Panc1 (cell line): ENCODE results near the gene GJB4. TPM values are rescaled to one million over a fixed set of nuclear protein-coding genes. Genes with fewer than 3 reads are reported as not detected.

Source experiments
- ATAC-seq: fragments of 200-7000 bp; cut with Tn5 transposase; 2 replicates; pipeline ENCODE4 v1.9.1; 2020; ENCODE audit warnings: mild to moderate bottlenecking, moderate library complexity
- BruUV-seq: library from RNA; stranded (reverse); fragments of 400-500 nt; replicated peaks from 2 replicates; lab custom pipeline; 2021; lab: Mats Ljungman, UMichigan
- CTCF ChIA-PET: fragments of 300-600 bp; sonication (Branson Sonifier 250); formaldehyde crosslinking; loops from one replicate; lab custom pipeline; 2022; ENCODE audit warnings: antibody characterized with exemption; lab: Charles Lee
- POLR2A ChIA-PET: fragments of 300-600 bp; sonication (Branson Sonifier 250); formaldehyde crosslinking; loops from one replicate; lab custom pipeline; 2022; ENCODE audit warnings: antibody characterized with exemption; lab: Charles Lee
- DNase-seq: peaks from one replicate; pipeline ENCODE4 v3.0.0-alpha.2; 2010; ENCODE audit warnings: low read depth, low spot score
- H3K27ac ChIP-seq: 2 replicates; pipeline ENCODE4 v1.5.1; 2011; ENCODE audit warnings: mild to moderate bottlenecking, low read length, inconsistent platforms
- H3K27me3 ChIP-seq: fragments of 200-500 bp; sonication (Bioruptor generic); 2 replicates; pipeline ENCODE4 v1.6.0; 2014; ENCODE audit warnings: low read length, inconsistent platforms; ENCODE audit not compliant: control insufficient read depth, insufficient read depth
- H3K36me3 ChIP-seq: fragments of 200-500 bp; sonication (Bioruptor generic); 2 replicates; pipeline ENCODE4 v1.5.1; 2014; ENCODE audit warnings: inconsistent platforms, mild to moderate bottlenecking, low read length, moderate library complexity; ENCODE audit not compliant: control insufficient read depth, insufficient read depth
- H3K4me1 ChIP-seq: 2 replicates; pipeline ENCODE4 v1.5.1; 2011; ENCODE audit warnings: inconsistent platforms, mild to moderate bottlenecking, low read length, moderate library complexity; ENCODE audit not compliant: control insufficient read depth, insufficient read depth
- H3K4me3 ChIP-seq, 2 experiments: 2 replicates each; pipeline ENCODE4 v1.5.1; 2011 to 2012; ENCODE audit warnings: low read depth in 2 of 2, low read length in 2 of 2, mild to moderate bottlenecking in 2 of 2, inconsistent platforms in 1 of 2, moderate library complexity in 1 of 2
- H3K9me3 ChIP-seq: fragments of 200-500 bp; sonication (Bioruptor generic); 2 replicates; pipeline ENCODE4 v1.5.1; 2014; ENCODE audit warnings: low read depth, mild to moderate bottlenecking, inconsistent platforms, low read length, moderate library complexity; ENCODE audit not compliant: control insufficient read depth, insufficient read depth
- CTCF ChIP-seq: fragments of 450-650 bp; IDR thresholded peaks from 2 replicates; pipeline ENCODE4 v1.5.1; 2017; ENCODE audit warnings: mild to moderate bottlenecking
- POLR2AphosphoS5 ChIP-seq: IDR thresholded peaks from 2 replicates; pipeline ENCODE4 v1.6.1; 2012; ENCODE audit warnings: mild to moderate bottlenecking, low read depth, low read length, moderate library complexity
- REST ChIP-seq, 2 experiments: IDR thresholded peaks; 2 replicates each; pipeline ENCODE4 v1.6.1; 2011 to 2012; ENCODE audit warnings: low read depth in 2 of 2, control low read depth in 1 of 2, low read length in 1 of 2, mild to moderate bottlenecking in 1 of 2, moderate library complexity in 1 of 2; ENCODE audit not compliant: insufficient read depth in 1 of 2
- SIN3A ChIP-seq: IDR thresholded peaks from 2 replicates; pipeline ENCODE4 v1.6.1; 2012; ENCODE audit warnings: low read depth, mild to moderate bottlenecking, low read length, moderate library complexity, borderline replicate concordance; ENCODE audit not compliant: insufficient read depth
- TCF7L2 ChIP-seq: IDR thresholded peaks from 2 replicates; pipeline ENCODE4 v1.6.1; 2011; ENCODE audit warnings: mild to moderate bottlenecking, low read depth, low read length, inconsistent platforms
- in situ Hi-C: cut with HindIII; loops from 2 replicates; pipeline ENCODE4 v1.10.0; 2016; ENCODE audit warnings: low sequenced_read_pairs, low pct_unique_long_range_greater_than_20kb
- intact Hi-C: fragments of 100-400 bp; cut with micrococcal nuclease; formaldehyde crosslinking; loops from one replicate; pipeline ENCODE4 v1.10.0; 2022; ENCODE audit not compliant: unreplicated experiment
- total RNA-seq: library from RNA; stranded (reverse); gene quantifications from one replicate; pipeline ENCODE4 v1.2.1, GENCODE V29; 2021; ENCODE audit not compliant: unreplicated experiment

GJB4 gene
- total RNA-seq, 1 experiment from 2014 or later: not detected

- no peak overlapping the region for H3K4me3 ChIP-seq
- BruUV-seq: no TSS peak
- peaks cover 3% of the 10 kb centered on the region for H3K27me3 ChIP-seq
- H3K36me3 ChIP-seq: peaks cover 5% of the 10 kb centered on the region; the same call in 1 of the 2 replicates
- intact Hi-C loops: no loop called here
- ATAC-seq (no peak), DNase-seq (no peak)
- TF ChIP-seq TCF7L2 (no peak), CTCF (no peak), SIN3A (no peak), REST (IDR thresholded peaks at IDR 0.05; ENCODE audit: insufficient read depth in 1 of 2, low read depth in 2 of 2, low read length in 1 of 2) (no peak), POLR2AphosphoS5 (no peak)
- H3K9me3 ChIP-seq: no peaks in the 10 kb centered on the region
- in situ Hi-C loops: no loop called here
- ChIA-PET CTCF (no interaction called here), POLR2A (no interaction called here)
- H3K27ac ChIP-seq: no peak overlapping the region
- peaks cover 5% of the 10 kb centered on the region; the same call in 1 of the 2 replicates for H3K4me1 ChIP-seq
Measured at GRCh38 chr1:34777519-34778321, 18.2 kb downstream of the GJB4 start.

GRCh38 chr1:34778381-34778780 lies 18.8 kb downstream of the GJB4 start:
- Histone ChIP-seq H3K36me3 (peaks cover 5% of the 10 kb centered on the region; the same call in 1 of the 2 replicates), H3K4me1 (peaks cover 5% of the 10 kb centered on the region; the same call in 1 of the 2 replicates), H3K9me3 (no peaks in the 10 kb centered on the region), H3K27ac (no peak overlapping the region), H3K4me3 (no peak overlapping the region), H3K27me3 (peaks cover 3% of the 10 kb centered on the region)
- intact Hi-C loops (no loop called here), in situ Hi-C loops (no loop called here)
- POLR2A ChIA-PET: no interaction called here
- CTCF ChIA-PET: no interaction called here
- ATAC-seq (no peak), DNase-seq (no peak)
- BruUV-seq: no TSS peak
- TF ChIP-seq REST (IDR thresholded peaks at IDR 0.05; ENCODE audit: insufficient read depth in 1 of 2, low read depth in 2 of 2, low read length in 1 of 2): no peak
- TF ChIP-seq CTCF: no peak
- no peak for TF ChIP-seq SIN3A
- TF ChIP-seq POLR2AphosphoS5: no peak
- TF ChIP-seq TCF7L2: no peak
